ENCODE measurements around the gene MEA1. TPM values are rescaled to one million over a fixed set of nuclear protein-coding genes. Genes with fewer than 3 reads are reported as not detected.

Gene MEA1
- total RNA-seq (ENCODE audit: unreplicated experiment): 42.7 TPM
- long read RNA-seq, transcript MEA1-202 (3 exons, 2,152 nt): minor isoform, 6 of 52 reads
- long read RNA-seq, transcript MEA1-204 (4 exons, 1,004 nt): major isoform, 36 of 52 reads
- long read RNA-seq, transcript MEA1-201 (4 exons, 1,089 nt): minor isoform, 8 of 52 reads
- long read RNA-seq, partial matches to known transcripts: 0 of 52 reads
- long read RNA-seq, other reads (novel, unspliced or antisense): 2 of 52 reads

- DNase-seq: peak; percentile 99
- peak within 1 kb of the TSS; percentile 98 for H3K4me3 Mint-ChIP-seq (ENCODE audit: unreplicated experiment)
- peaks cover 24% of the 10 kb centered on the region for H3K4me1 Mint-ChIP-seq (ENCODE audit: low read depth, unreplicated experiment)
- no peak for TF ChIP-seq CTCF (IDR thresholded peaks at IDR 0.05; ENCODE audit: partially characterized antibody, unreplicated experiment)
- H3K9me3 Mint-ChIP-seq (ENCODE audit: unreplicated experiment): peaks cover 10% of the 10 kb centered on the region
- no peaks in the 10 kb centered on the region for H3K36me3 Mint-ChIP-seq (ENCODE audit: unreplicated experiment)
- H3K27me3 Mint-ChIP-seq (ENCODE audit: unreplicated experiment): peaks cover 13% of the 10 kb centered on the region
- peak within 1 kb of the TSS; percentile 93 for H3K27ac Mint-ChIP-seq (ENCODE audit: unreplicated experiment)
These were observed at the start of gene MEA1, which contains the start of gene KLHDC3 for GRCh38 chr6:43013843-43014433. MEA1 (minus strand) TSS chr6:43013946; CDS start chr6:43013813, 133 bp downstream. KLHDC3 (plus strand) TSS chr6:43014249; CDS start chr6:43017193, 2,944 bp downstream.

- Mint-ChIP-seq H3K27ac (ENCODE audit: unreplicated experiment) (no peak overlapping the region), H3K4me3 (ENCODE audit: unreplicated experiment) (no peak overlapping the region), H3K4me1 (ENCODE audit: low read depth, unreplicated experiment) (peaks cover 9% of the 10 kb centered on the region), H3K9me3 (ENCODE audit: unreplicated experiment) (peaks cover 14% of the 10 kb centered on the region), H3K36me3 (ENCODE audit: unreplicated experiment) (no peaks in the 10 kb centered on the region), H3K27me3 (ENCODE audit: unreplicated experiment) (no peaks in the 10 kb centered on the region)
- no peak for TF ChIP-seq CTCF (IDR thresholded peaks at IDR 0.05; ENCODE audit: partially characterized antibody, unreplicated experiment)
- no peak for DNase-seq
These were observed 49.1 kb upstream of the MEA1 start for GRCh38 chr6:43062818-43063217.

- Mint-ChIP-seq H3K27ac (ENCODE audit: unreplicated experiment) (no peak overlapping the region), H3K9me3 (ENCODE audit: unreplicated experiment) (peaks cover 14% of the 10 kb centered on the region), H3K27me3 (ENCODE audit: unreplicated experiment) (no peaks in the 10 kb centered on the region), H3K4me1 (ENCODE audit: low read depth, unreplicated experiment) (peaks cover 9% of the 10 kb centered on the region), H3K4me3 (ENCODE audit: unreplicated experiment) (no peak overlapping the region), H3K36me3 (ENCODE audit: unreplicated experiment) (no peaks in the 10 kb centered on the region)
- no peak for TF ChIP-seq CTCF (IDR thresholded peaks at IDR 0.05; ENCODE audit: partially characterized antibody, unreplicated experiment)
- DNase-seq: no peak
These were observed 48.1 kb upstream of the MEA1 start for GRCh38 chr6:43061861-43062260.

- no peak for DNase-seq
- H3K27ac Mint-ChIP-seq (ENCODE audit: unreplicated experiment): peak overlapping the region; percentile 21
- TF ChIP-seq CTCF (IDR thresholded peaks at IDR 0.05; ENCODE audit: partially characterized antibody, unreplicated experiment): no peak
- peaks cover 9% of the 10 kb centered on the region for H3K4me1 Mint-ChIP-seq (ENCODE audit: low read depth, unreplicated experiment)
- no peaks in the 10 kb centered on the region for H3K27me3 Mint-ChIP-seq (ENCODE audit: unreplicated experiment)
- no peaks in the 10 kb centered on the region for H3K36me3 Mint-ChIP-seq (ENCODE audit: unreplicated experiment)
- H3K4me3 Mint-ChIP-seq (ENCODE audit: unreplicated experiment): peak overlapping the region; percentile 94
- peaks cover 14% of the 10 kb centered on the region for H3K9me3 Mint-ChIP-seq (ENCODE audit: unreplicated experiment)
These were observed 47.2 kb upstream of the MEA1 start for GRCh38 chr6:43060755-43061633.

All from glutamatergic neuron (in vitro differentiated cells).